ENCODE measurements around the gene IL17RB. TPM values are rescaled to one million over a fixed set of nuclear protein-coding genes. Genes with fewer than 3 reads are reported as not detected.

The IL17RB gene
- total and polyA plus RNA-seq, 2 of the 8 experiments (the other 6 are each of a cell fraction or from before 2014, with no cell fraction given) = 7.0 to 24.6 TPM

DNA sequence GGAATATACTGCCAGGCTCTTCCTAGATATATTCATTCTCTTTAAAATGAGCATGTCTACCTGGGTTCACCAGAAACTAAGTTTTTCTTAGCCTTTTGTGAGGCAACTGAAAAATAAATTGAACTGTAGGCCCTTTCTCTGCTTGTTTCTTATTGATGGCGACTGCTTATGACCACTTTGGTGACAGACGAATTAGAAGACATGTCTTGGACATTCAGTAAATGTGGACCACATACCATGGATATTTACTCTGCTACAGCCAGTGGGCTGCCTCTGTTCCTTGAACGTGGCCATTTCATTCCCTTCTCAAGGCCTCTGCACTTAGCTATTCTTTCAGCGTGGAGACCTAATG lies 45.9 kb downstream of the IL17RB start (continued):
- TF ChIP-seq ASH2L (IDR thresholded peaks at IDR 0.05; ENCODE audit: low read length) = no peak
- TF ChIP-seq RBBP5 (IDR thresholded peaks at IDR 0.05; ENCODE audit: borderline replicate concordance, low read depth, low read length) = no peak
- TF ChIP-seq, protein P1, sequence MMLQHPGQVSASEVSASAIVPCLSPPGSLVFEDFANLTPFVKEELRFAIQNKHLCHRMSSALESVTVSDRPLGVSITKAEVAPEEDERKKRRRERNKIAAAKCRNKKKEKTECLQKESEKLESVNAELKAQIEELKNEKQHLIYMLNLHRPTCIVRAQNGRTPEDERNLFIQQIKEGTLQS (IDR thresholded peaks at IDR 0.05; ENCODE audit: insufficient read depth, low read depth, low read length) = no peak
- TF ChIP-seq JUND (IDR thresholded peaks at IDR 0.05; ENCODE audit: low read length) = no peak
- no peak for TF ChIP-seq NRF1 (IDR thresholded peaks at IDR 0.05; ENCODE audit: low read depth, low read length)
